ENCODE results near the gene PTPRE. TPM values are rescaled to one million over a fixed set of nuclear protein-coding genes. Genes with fewer than 3 reads are reported as not detected.
A peak's percentile ranks its signal among the peaks of the same experiment; 100 is the strongest.

Gene PTPRE
- total RNA-seq, 2 donors from 2014 or later = 23.7 to 31.3 TPM

DNA sequence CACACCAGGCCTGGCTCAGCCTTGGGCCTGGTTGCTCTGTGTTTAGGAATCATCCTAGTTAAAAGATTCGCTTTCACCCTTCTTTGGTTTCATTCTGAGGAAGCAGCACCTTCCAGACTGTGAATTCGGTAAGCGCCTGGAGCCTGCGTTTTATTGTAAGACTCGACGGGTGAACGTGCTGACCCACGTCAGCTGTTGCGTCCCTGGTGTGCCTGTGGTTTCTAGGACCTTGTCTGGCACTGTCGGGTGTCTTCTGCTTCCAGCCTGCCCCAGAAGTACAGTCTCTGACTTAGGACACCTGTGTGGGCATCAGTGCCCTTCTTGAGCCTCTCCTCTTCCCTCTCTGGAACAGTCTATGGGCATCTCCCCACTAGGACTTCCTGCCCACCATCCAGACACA is 193.0 kb downstream of the PTPRE start:
- H3K36me3 Mint-ChIP-seq (ENCODE audit: insufficient read depth in 2 of 2) = peaks cover 10 to 50% of the 10 kb centered on the region in 2 donors
- H3K27ac Mint-ChIP-seq = no peak overlapping the region
- H3K9me3 Mint-ChIP-seq = no peaks in the 10 kb centered on the region
- peaks cover 48% of the 10 kb centered on the region for H3K4me1 Mint-ChIP-seq (ENCODE audit: low read depth)
- DNase-seq (no peak), ATAC-seq (replicated peaks in 1 of 2) (no peak)
- no peak overlapping the region for H3K4me3 Mint-ChIP-seq
- H3K27me3 Mint-ChIP-seq (ENCODE audit: low read depth) = no peaks in the 10 kb centered on the region

DNA sequence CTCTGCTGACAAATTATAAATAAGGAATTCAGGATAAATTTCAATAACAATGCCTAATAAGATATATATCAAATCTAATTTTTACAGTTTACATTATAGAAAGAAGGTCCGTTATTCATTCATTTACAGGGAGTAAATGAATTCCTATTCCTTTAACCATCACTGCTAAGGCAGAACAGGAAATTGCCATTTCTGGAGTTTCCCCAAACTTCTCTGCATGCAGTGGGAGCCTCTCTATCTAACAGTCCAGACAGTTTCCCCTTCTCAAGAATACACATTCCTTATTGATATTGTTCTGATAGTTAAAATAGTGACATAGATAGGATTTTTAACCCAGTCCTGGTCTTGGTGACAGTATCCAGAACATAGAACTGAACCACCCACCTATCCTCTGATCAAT is 195.0 kb downstream of the PTPRE start:
- ATAC-seq (replicated peaks in 1 of 2) = no peak
- Mint-ChIP-seq H3K9me3 (no peaks in the 10 kb centered on the region), H3K36me3 (ENCODE audit: insufficient read depth in 2 of 2) (peaks cover 14 to 46% of the 10 kb centered on the region in 2 donors), H3K4me1 (ENCODE audit: low read depth) (peaks cover 28% of the 10 kb centered on the region), H3K4me3 (no peak overlapping the region), H3K27ac (no peak overlapping the region), H3K27me3 (ENCODE audit: low read depth) (no peaks in the 10 kb centered on the region)
- no peak for DNase-seq

DNA sequence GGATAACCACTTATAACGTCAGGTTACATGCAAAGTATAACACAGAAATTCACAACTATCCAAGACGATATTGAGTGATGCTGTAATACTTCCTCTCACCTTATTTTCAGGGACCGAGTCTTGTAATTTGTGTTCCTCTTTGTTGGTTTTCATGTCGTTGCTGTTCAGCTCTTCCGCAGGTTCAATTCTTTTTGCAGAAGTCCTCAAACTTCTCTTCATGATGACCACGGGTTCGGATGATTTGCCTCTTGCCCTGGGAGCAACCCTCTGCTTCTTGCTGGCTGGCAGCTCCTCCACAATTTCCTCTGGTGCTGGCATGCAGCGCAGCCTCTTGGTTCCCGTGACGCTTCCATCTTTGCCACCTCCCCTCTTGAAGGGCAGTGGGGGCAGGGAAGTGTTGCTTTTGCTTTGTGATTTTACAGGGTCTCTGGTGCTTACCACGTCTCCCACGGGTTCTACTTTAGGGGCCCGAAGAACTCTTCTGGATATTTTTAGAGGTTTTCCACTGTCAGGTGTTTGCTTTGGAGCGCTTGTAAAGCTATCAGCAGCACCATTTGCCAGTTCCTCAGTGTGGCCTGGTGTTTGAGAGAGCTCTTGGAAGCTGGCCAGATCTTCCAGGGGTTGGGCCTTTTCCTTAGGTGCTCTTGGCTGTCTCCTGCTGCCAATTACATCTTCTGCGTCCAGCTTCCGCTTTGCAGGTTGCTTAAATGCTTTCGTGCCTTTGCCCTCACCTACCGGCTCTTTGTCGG is 195.8 kb downstream of the PTPRE start:
- ATAC-seq (replicated peaks in 1 of 2) = peak in 1 of 2 donors; percentile 18
- peaks cover 14 to 42% of the 10 kb centered on the region in 2 donors for H3K36me3 Mint-ChIP-seq (ENCODE audit: insufficient read depth in 2 of 2)
- no peaks in the 10 kb centered on the region for H3K27me3 Mint-ChIP-seq (ENCODE audit: low read depth)
- peaks cover 24% of the 10 kb centered on the region for H3K4me1 Mint-ChIP-seq (ENCODE audit: low read depth)
- DNase-seq = no peak
- no peaks in the 10 kb centered on the region for H3K9me3 Mint-ChIP-seq
- peak overlapping the region in 1 of 2 donors; percentile 11 for H3K4me3 Mint-ChIP-seq
- peak overlapping the region; percentile 11 for H3K27ac Mint-ChIP-seq

DNA sequence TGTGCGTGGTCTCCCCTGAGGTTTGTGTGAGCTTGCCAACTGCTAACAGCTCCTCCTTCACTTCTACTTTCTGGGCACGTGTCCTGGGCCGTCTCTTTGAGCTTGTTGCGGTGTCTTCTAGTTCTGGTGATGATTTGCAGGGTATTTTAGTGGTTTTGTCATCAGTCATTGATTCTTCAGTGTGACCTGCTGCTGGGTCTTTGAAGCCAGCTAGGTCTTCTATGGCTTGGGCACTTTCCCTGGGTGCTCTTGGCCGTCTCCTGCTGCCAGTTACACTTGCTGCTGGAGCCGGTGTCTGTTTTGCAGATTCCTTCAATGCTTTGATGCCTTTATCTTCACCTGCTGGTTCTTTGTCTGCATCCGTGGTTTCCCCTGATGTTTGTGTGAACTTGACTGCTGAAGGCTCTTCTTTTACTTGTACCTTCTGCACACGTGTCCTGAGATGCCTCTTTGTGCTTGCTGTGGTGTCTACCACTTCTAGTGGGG is 196.4 kb downstream of the PTPRE start:
- peak; percentile 78 to 79 for ATAC-seq (replicated peaks in 1 of 2)
- DNase-seq = peak; percentile 31 to 36
- H3K4me1 Mint-ChIP-seq (ENCODE audit: low read depth) = peaks cover 17% of the 10 kb centered on the region
- no peaks in the 10 kb centered on the region for H3K27me3 Mint-ChIP-seq (ENCODE audit: low read depth)
- H3K27ac Mint-ChIP-seq = peak overlapping the region; percentile 11
- H3K9me3 Mint-ChIP-seq = no peaks in the 10 kb centered on the region
- H3K4me3 Mint-ChIP-seq = peak overlapping the region in 1 of 2 donors; percentile 11
- peaks cover 12 to 36% of the 10 kb centered on the region in 2 donors for H3K36me3 Mint-ChIP-seq (ENCODE audit: insufficient read depth in 2 of 2)

DNA sequence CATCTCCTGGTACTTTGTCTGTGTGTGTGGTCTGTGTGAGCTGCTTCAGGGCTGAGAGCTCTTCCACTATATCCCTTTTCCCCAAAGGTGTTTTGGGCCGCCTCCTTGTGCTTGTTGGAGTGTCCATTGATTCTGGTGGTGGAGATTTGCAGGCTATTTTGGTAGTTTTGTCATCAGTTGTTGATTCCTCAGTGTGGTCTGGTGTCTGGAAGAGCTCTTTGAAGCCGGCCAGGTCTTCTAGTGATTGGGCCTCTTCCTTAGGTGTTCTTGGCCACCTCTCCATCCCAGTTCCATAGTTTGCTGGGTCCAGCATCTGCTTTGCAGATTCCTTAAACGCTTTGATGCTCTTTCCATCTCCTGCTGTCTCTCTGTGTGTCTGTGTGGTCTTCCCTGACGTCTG is 198.5 kb downstream of the PTPRE start:
- peaks cover 12 to 36% of the 10 kb centered on the region in 2 donors for H3K36me3 Mint-ChIP-seq (ENCODE audit: insufficient read depth in 2 of 2)
- H3K4me1 Mint-ChIP-seq (ENCODE audit: low read depth) = peaks cover 6% of the 10 kb centered on the region
- no peak overlapping the region for H3K4me3 Mint-ChIP-seq
- H3K27me3 Mint-ChIP-seq (ENCODE audit: low read depth) = no peaks in the 10 kb centered on the region
- no peak for DNase-seq
- no peak for ATAC-seq (replicated peaks in 1 of 2)
- no peaks in the 10 kb centered on the region for H3K9me3 Mint-ChIP-seq
- no peak overlapping the region for H3K27ac Mint-ChIP-seq

DNA sequence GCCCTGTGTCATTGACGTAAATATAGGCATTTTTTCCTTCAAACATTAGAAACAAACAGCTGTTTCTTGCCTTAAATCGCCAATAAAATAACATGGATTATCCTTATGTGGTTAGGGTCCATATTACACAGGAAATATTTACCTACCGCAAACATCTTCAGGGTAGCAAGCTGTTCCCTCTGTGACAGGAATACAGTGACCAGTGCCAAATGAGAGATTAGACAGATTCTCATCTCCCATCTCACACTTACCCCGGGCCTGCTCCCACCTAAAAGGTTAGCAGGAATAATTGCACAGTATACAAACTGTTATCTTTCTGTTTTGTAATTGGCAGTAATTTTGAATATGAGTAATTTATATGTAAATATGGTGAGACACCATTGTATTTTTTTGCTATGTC is 202.8 kb downstream of the PTPRE start:
- Mint-ChIP-seq H3K27ac (no peak overlapping the region), H3K27me3 (ENCODE audit: low read depth) (no peaks in the 10 kb centered on the region), H3K4me3 (no peak overlapping the region), H3K36me3 (ENCODE audit: insufficient read depth in 2 of 2) (peaks cover 15 to 35% of the 10 kb centered on the region in 2 donors), H3K4me1 (ENCODE audit: low read depth) (no peaks in the 10 kb centered on the region), H3K9me3 (no peaks in the 10 kb centered on the region)
- DNase-seq (no peak), ATAC-seq (replicated peaks in 1 of 2) (no peak)

DNA sequence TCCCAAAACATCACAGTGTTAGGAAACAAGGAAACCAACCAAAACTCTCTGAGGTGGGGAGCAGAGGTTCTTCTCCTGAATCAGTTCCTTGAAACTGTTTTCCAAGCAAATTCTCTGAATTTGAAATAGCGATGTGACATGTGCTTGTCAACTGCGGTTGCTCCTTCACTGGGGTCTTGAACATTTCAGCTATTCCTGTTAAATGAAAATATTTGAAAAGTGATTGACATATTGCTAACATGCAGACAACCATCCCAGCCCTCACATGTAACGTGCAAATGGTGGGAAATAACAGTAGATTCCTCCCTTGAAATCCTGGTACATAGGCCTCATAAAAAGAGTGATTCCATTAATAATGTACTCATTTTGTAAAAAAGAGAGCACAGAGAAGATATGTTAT is 203.4 kb downstream of the PTPRE start:
- Mint-ChIP-seq H3K36me3 (ENCODE audit: insufficient read depth in 2 of 2) (peaks cover 14 to 42% of the 10 kb centered on the region in 2 donors), H3K9me3 (no peaks in the 10 kb centered on the region), H3K27ac (no peak overlapping the region), H3K27me3 (ENCODE audit: low read depth) (no peaks in the 10 kb centered on the region), H3K4me1 (ENCODE audit: low read depth) (peaks cover 1% of the 10 kb centered on the region), H3K4me3 (no peak overlapping the region)
- ATAC-seq (replicated peaks in 1 of 2) (no peak), DNase-seq (no peak)

DNA sequence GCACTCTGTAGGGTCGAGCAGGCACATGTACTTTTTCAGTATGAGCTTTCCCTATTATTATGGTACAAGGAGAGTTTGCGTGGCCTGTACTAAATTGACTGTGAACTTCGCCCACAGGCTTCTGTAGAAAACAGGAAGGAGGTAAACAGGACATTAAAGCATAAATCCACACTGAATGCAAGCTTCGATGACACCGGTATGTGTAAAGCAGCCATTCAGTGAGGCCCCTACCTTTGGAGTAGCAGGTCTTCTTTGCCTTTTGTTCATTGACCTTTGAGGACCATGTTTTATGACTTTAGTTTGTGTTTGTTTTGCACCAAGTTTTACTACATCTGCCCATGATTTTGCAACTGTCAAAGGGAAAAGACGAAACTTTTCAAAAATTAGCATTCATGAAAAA is 204.8 kb downstream of the PTPRE start:
- no peak overlapping the region for H3K27ac Mint-ChIP-seq
- peaks cover 5% of the 10 kb centered on the region for H3K4me1 Mint-ChIP-seq (ENCODE audit: low read depth)
- no peak for ATAC-seq (replicated peaks in 1 of 2)
- no peaks in the 10 kb centered on the region for H3K27me3 Mint-ChIP-seq (ENCODE audit: low read depth)
- no peak for DNase-seq
- H3K36me3 Mint-ChIP-seq (ENCODE audit: insufficient read depth in 2 of 2) = peaks cover 16 to 52% of the 10 kb centered on the region in 2 donors
- H3K4me3 Mint-ChIP-seq = no peak overlapping the region
- no peaks in the 10 kb centered on the region for H3K9me3 Mint-ChIP-seq

DNA sequence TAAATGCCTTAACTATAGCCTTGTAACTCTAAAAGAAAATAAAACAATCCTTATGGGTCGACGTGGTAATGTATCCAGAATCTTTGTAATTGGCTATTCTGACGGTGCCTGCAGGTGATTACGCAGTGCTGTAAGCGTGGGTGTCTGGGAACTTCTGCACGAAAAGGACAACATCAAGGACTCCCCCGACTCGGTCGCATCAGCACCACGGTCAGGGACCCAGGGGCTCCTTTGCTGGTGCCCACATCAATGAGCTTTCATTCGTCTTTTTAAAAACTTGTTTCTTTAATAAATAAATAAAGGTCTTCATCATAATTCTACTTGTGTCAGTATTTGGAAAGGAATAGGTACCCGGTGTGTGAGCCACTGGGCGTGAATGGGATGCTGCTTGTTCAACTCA is 206.1 kb downstream of the PTPRE start:
- peaks cover 5% of the 10 kb centered on the region for H3K4me1 Mint-ChIP-seq (ENCODE audit: low read depth)
- H3K9me3 Mint-ChIP-seq = no peaks in the 10 kb centered on the region
- H3K27ac Mint-ChIP-seq = no peak overlapping the region

DNA sequence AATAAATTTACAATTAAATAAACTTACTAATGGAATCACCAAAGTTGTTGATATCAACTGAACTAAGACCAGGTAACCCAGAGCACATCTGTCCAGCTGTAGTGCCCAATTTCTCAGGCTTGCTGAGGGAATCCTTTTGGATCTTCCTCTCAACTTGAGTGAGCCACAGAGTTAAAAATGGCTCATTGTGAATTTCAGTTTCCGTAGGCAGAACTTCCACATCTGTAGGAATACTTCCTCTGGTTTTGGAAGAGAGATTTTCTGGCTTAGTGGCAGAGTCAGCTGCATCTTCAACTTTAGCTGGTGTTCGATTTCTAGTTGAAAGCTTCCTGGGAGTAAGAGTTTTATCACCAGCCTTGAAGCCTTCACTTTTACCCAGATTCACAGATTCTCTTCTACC is 208.0 kb downstream of the PTPRE start:
- ATAC-seq (replicated peaks in 1 of 2) (no peak), DNase-seq (no peak)
- peaks cover 21 to 67% of the 10 kb centered on the region in 2 donors for H3K36me3 Mint-ChIP-seq (ENCODE audit: insufficient read depth in 2 of 2)
- H3K9me3 Mint-ChIP-seq = no peaks in the 10 kb centered on the region
- H3K4me3 Mint-ChIP-seq = no peak overlapping the region
- peaks cover 5% of the 10 kb centered on the region for H3K4me1 Mint-ChIP-seq (ENCODE audit: low read depth)
- no peak overlapping the region for H3K27ac Mint-ChIP-seq
- no peaks in the 10 kb centered on the region for H3K27me3 Mint-ChIP-seq (ENCODE audit: low read depth)

More for the DNA sequence above, 206.1 kb downstream of the PTPRE start:
- DNase-seq (no peak), ATAC-seq (replicated peaks in 1 of 2) (no peak)
- Mint-ChIP-seq H3K4me3 (no peak overlapping the region), H3K36me3 (ENCODE audit: insufficient read depth in 2 of 2) (peaks cover 16 to 55% of the 10 kb centered on the region in 2 donors), H3K27me3 (ENCODE audit: low read depth) (no peaks in the 10 kb centered on the region)

DNA sequence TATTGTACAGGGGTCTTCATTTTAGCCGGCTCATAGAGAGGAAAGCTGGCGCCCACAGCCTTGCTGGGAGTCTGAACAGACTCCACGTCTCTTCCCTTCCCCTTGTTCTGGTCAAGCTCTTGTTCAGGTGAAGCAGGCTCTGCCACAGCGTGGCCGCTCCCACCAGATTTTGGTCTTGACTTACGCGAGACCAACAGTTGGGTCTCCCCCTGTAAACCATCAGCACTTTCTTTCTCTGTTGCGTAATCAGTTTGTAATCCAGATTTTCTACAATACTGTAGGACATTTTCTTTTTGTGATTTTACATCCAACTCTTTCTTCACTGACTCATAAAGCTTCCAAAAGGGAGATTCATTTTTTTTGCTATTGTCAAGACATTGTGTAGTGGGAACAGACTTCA is 208.5 kb downstream of the PTPRE start:
- no peak for ATAC-seq (replicated peaks in 1 of 2)
- peaks cover 21 to 67% of the 10 kb centered on the region in 2 donors for H3K36me3 Mint-ChIP-seq (ENCODE audit: insufficient read depth in 2 of 2)
- peaks cover 6% of the 10 kb centered on the region for H3K4me1 Mint-ChIP-seq (ENCODE audit: low read depth)
- H3K4me3 Mint-ChIP-seq = no peak overlapping the region
- H3K27ac Mint-ChIP-seq = no peak overlapping the region
- no peaks in the 10 kb centered on the region for H3K27me3 Mint-ChIP-seq (ENCODE audit: low read depth)
- DNase-seq = no peak
- no peaks in the 10 kb centered on the region for H3K9me3 Mint-ChIP-seq

DNA sequence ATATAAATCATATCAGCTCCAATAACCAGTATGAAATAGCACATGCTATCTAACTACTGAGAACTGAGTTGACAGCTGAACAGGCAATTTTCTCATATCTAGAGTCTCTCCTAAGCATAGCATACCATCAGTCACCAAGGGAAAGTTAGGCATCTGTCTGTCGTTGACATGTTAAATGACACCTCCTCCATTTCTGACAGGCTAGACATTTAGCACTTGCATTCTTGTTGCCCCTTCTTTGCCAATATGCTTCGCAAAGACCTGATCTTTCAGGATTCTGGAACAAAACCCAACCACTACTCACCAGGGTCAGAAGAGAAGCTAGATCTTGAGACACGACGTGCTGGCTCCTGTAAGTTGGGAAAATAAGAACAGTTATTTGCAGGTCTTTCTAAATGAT is 209.3 kb downstream of the PTPRE start:
- Mint-ChIP-seq H3K4me3 (no peak overlapping the region), H3K9me3 (no peaks in the 10 kb centered on the region), H3K27ac (no peak overlapping the region), H3K36me3 (ENCODE audit: insufficient read depth in 2 of 2) (peaks cover 23 to 68% of the 10 kb centered on the region in 2 donors), H3K4me1 (ENCODE audit: low read depth) (peaks cover 14% of the 10 kb centered on the region), H3K27me3 (ENCODE audit: low read depth) (no peaks in the 10 kb centered on the region)
- DNase-seq (no peak), ATAC-seq (replicated peaks in 1 of 2) (no peak)

DNA sequence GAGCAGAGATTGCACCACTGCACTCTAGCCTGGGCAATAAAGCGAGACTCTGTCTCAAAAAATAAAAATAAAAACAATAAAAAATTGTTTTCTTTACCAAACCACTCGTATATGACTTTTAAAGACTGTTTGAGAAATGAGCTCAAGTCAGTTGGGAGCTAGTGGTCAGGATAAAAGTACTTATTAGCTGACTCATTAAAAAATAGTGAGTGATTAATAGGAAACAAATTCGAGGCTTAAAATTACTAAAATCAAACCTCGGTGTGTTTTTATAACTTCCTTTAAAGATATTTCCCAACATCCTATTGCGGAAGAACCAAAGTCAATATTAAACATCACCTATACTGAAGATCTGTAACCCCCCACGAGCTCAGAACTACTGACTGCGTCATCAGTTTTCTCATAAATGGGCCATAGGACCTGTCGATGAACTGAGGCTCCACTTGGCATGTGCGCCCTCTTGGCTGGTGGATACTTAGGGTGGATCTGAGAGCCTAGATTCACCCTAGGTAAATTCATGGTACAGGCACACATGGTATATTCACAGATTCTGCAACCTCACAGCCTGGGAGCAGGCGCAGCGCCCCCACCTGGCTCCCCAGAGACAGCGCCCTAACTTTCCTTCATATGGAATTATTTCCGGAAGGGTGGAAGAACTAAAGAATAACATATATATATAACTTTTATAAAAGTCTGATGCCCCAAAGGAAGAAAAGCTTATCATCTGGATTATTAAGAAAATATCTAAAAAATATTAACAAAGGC is 210.1 kb downstream of the PTPRE start:
- Mint-ChIP-seq H3K27me3 (ENCODE audit: low read depth) (no peaks in the 10 kb centered on the region), H3K27ac (no peak overlapping the region), H3K4me1 (ENCODE audit: low read depth) (peaks cover 14% of the 10 kb centered on the region), H3K9me3 (no peaks in the 10 kb centered on the region), H3K4me3 (no peak overlapping the region), H3K36me3 (ENCODE audit: insufficient read depth in 2 of 2) (peaks cover 26 to 66% of the 10 kb centered on the region in 2 donors)
- DNase-seq = no peak
- no peak for ATAC-seq (replicated peaks in 1 of 2)
